Erythroblast (primary cell): ENCODE results near the gene NUP43.

ENCODE experiments used
- GATA1 ChIP-seq: IDR thresholded peaks from 2 replicates; pipeline ENCODE4 v1.6.1; 2011; ENCODE audit warnings: low read depth, mild to moderate bottlenecking, control low read depth, low read length, moderate library complexity
- POLR2A ChIP-seq: IDR thresholded peaks from 2 replicates; pipeline ENCODE4 v1.6.1; 2011; ENCODE audit warnings: mild to moderate bottlenecking, low read length

DNA sequence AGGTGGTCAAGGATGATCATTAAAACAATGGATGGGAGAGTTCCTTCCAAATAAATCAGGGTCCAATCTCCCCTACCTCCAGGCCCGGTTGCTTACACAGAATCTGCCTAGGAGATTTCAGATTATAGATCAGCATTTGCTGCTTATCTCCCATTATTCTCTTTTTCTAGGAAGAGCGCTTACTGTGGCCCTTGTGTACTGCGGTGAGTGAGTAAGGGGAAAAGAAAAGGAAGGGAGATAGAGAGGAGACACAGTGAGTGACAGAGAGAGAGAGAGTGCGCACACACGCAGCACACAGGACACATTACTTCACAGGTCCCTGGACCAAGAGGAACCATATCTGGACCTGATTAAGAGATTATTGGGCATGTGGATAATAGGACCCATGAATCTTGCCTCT, 34.6 kb downstream of the NUP43 start:
- TF ChIP-seq POLR2A (no peak), GATA1 (no peak)
